NCI-H446 treated with DMSO at 0.1 percent for 48 hours (cell line): ENCODE results near the gene RPL37.
"Not testable (repeated sequence)": the region's sequence is repeated elsewhere in the genome, so short reads cannot be mapped to it uniquely, and the experiment has no call there.

Source experiments
- DNase-seq: peaks from one replicate; lab custom pipeline; 2025; lab: John Stamatoyannopoulos, UW

Gene RPL37

GRCh38 chr5:40833712-40834229 lies 1.3 kb downstream of the RPL37 start:
- no peak for DNase-seq

DNA sequence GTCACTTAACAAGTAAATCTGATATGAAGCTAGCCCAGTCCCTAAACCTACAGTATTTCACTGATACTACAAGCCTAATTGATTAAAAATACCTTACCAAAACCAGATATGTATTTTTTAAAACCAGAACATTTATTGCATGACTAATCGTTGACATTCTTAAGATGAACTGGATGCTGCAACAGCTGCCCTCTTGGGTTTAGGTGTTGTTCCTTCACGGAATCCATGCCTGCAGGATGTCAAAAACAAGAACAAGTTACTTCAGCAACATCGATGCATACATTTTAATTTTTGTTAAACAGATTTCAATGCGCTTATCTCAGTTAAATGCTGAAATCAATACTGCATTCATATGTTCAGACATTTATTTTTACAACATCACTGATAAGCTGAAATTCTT lies 2.7 kb downstream of the RPL37 start:
- no peak for DNase-seq

GRCh38 chr5:40831346-40832210 lies 3.4 kb downstream of the RPL37 start:
- no peak for DNase-seq

- DNase-seq, result no peak
Measured at GRCh38 chr5:40829748-40830533, 5.1 kb downstream of the RPL37 start.

- no peak for DNase-seq
Measured at GRCh38 chr5:40828690-40829661, 6.0 kb downstream of the RPL37 start.

- DNase-seq, result no peak
Measured at GRCh38 chr5:40828021-40828631, 6.9 kb downstream of the RPL37 start.

DNA sequence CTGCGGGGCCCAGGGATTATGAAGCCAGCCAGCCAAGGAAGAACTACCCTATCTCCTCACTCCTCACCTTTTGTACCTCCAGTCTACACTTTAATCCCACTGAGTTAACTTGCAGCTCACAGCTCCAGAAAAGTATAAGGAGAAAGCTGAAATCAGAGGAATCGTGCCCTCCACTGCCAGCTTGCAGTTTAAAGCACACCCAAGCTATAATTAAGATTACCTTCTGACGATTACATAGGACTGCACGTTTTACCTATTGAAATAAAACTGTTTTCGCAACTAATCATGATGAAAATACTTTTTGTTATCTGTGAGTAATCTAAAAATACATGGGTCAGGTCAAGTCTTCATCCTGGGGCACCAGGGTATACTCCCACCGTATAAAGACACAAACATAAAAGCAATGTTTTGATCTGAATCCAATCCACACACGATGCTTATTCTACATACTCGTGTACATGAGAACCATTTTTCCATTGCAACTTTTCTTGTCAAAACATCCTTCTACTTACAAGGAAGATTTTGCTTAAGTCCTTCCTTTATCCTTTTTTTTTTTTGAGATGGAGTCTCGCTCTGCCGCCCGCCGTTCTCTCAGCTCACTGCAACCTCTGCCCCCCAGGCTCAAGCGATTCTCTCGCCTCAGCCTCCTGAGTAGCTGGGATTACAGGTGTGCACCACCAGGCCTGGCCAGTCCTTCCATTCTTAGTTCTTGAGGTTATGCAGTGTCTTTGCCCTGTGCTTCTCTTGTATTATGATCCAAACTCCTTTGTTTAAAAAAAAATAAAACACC lies 7.6 kb downstream of the RPL37 start:
- DNase-seq, result no peak

DNA sequence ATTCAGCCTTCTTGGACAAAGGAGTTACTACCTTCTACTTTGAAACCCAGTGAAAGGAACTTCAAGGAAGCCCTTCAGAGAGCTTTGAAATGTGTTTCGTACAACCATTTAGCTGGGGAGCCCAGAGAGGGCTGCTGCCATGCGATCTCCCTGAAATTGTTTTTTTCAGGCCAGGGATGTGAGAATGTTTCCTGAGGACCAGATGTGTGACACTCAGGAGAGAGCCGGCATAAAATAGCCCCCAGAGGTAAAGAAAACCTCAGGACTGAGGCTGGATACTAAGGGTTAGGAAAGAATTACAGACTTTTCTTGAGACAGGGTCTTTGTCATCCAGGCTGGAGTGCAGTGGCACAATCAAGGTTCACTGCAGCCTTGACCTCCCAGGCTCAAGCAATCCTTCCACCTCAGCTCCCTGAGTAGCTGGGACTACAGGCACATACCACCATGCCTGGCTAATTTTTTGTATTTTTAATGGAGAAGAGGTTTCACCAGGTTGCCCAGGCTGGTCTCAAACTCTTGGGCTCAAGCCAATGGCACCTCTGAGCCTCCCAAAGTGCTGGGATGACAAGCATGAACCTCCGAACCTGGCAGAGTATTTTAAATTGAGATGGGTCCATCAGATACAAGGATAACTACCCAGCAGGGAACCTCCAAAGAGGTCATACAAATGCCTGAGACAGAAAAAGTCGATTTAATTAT lies 8.4 kb downstream of the RPL37 start:
- no peak for DNase-seq

DNA sequence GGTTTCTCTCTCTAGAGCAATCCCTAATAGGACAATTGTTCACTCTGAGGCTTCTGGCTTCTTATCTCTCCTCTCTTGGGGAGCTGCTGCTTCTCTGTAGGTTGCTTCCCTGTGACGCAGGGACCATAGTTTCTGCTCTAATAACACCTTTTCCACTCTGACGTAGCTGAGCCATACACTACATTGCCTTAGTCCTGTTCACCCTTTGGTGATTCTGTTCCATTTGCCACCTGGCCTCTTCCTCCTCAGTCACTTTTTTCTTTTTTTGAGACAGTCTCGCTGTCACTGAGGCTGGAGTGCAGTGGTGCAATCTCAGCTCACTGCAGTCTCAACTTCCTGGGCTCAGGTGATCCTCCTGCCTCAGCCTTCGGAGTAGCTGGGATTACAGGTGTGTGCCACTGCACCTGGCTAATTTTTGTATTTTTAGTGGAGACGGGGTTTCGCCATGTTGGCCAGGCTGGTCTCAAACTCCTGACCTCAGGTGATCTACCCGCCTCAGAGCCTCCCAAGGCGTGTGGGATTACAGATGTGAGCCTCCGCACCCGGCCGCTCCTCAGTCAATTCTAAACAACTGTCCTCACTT lies 9.5 kb downstream of the RPL37 start:
- DNase-seq, result not testable (repeated sequence)

DNA sequence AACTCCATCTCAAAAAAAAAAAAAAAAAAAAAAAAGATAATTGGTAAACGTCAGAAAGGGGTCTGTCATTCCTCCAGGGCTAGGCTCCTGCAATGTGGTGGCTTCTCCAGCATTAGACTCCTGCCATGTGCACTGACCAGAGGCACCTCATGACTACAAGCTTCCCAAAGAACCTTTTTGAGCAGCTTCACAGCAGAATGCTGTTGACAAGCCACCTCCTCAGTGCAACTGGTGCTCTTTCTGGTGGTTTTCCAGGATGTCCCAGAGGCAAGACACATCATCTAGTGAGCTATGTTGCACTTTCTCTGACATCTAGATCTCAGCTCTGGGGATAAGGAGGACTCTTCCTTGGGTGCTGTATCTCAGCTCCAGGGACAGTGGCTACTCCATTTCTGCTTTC lies 11.6 kb downstream of the RPL37 start:
- no peak for DNase-seq

DNA sequence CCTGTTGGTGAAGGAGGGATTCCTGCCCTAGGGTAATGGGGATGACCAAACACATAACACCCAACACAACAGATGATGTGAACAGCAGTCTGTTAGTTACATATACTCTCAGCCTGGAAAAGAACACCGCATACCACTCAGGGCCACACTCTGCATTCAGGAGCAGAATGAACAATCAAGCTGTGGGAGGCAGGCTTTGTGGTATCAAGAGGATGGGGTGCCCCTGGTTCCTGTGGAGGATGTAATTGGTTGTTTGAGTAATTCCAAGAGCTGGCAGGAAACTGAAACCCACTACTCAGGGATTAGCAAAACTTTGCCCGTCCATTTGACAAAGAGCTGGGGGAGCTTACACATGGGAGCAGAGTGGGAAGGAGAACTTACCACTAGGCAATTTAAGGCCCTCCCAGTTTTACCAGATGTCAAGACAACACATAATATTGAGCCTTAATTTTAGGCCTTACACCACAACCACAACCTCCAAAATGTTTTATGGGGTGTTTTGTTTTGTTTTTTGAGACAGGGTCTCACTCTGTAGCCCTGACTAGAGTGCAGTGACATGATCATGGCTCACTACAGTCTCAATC lies 21.2 kb downstream of the RPL37 start:
- no peak for DNase-seq

GRCh38 chr5:40812125-40812524 lies 22.9 kb downstream of the RPL37 start:
- no peak for DNase-seq

- no peak for DNase-seq
Measured at GRCh38 chr5:40801771-40802562, 33.1 kb downstream of the RPL37 start.

- DNase-seq, result no peak
Measured at GRCh38 chr5:40799258-40799657, 35.8 kb downstream of the RPL37 start.

- DNase-seq, result no peak
Measured at GRCh38 chr5:40798801-40799210, 36.2 kb downstream of the RPL37 start.

DNA sequence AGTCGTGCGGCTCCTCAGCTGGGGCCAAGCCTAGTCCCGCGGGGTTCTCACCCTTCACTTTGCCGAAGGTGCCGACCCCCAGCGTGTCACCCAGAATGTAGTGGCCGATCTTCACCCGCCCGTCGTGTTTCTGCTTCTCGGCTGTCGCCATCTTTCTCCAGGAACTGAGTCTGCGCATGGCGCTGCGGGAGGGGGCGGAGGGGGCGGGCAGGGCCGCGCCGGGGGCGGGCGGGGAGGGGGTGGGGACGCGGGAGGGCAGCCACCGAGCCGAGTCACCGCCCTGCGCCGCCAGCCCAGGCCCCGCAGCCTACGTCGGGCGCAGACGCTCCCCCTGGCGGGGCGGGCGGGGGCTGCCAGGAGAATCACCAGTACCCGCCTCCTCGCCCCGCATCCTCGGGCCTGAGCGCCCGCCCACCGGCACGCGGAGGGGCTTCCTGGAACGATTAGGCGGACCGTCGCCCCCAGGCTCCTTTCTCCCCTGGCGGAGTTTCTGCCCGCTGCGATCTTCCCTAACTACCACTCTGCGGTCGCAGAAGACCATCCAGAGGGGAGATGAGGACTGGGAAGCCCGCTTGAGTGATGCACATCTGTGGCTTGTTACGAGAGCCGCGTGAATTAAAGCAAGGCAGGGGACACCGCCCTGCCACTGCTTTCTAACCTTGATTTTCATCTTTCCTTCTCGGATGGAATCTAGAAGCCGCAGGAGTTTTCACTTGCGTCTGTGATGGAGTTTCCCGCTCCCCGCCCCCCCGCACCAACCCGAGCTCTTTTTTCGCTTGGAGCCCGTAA lies 36.8 kb downstream of the RPL37 start, which contains the start of gene PRKAA1:
TSS of gene PRKAA1 (minus strand) at position 363 of the 789 bp plus-strand sequence. CDS start at position 178, 185 bp downstream.
- DNase-seq, result peak; percentile 90

- peak; percentile 63 for DNase-seq
Measured at GRCh38 chr5:40797273-40798011, 37.6 kb downstream of the RPL37 start.
